Measurements from ENCODE around the gene BTD.
"Not testable (repeated sequence)": the region's sequence is repeated elsewhere in the genome, so short reads cannot be mapped to it uniquely, and the experiment has no call there.

The BTD gene

GRCh38 chr3:15601399-15602145, at the start of gene BTD, which contains the start of gene HACL1:
Gene BTD (plus strand): TSS chr3:15601745. CDS start chr3:15635440, 33,695 bp downstream.
Gene HACL1 (minus strand): TSS chr3:15601569. CDS start chr3:15601463, 106 bp downstream.
- no peak for DNase-seq

- DNase-seq = no peak
These were observed 49.6 kb upstream of the BTD start for GRCh38 chr3:15551902-15552301.

GRCh38 chr3:15553749-15554148, 47.8 kb upstream of the BTD start:
- DNase-seq = no peak

GRCh38 chr3:15556512-15556911, 45.0 kb upstream of the BTD start:
- DNase-seq = no peak

- peak; percentile 8 for DNase-seq
These were observed 44.0 kb upstream of the BTD start for GRCh38 chr3:15557511-15557946.

- no peak for DNase-seq
These were observed 43.0 kb upstream of the BTD start for GRCh38 chr3:15558581-15558980.

GRCh38 chr3:15562560-15562959, 39.0 kb upstream of the BTD start:
- DNase-seq = no peak

GRCh38 chr3:15563190-15563589, 38.4 kb upstream of the BTD start:
- DNase-seq = no peak

GRCh38 chr3:15572138-15572537, 29.4 kb upstream of the BTD start:
- no peak for DNase-seq

GRCh38 chr3:15575446-15575845, 26.1 kb upstream of the BTD start:
- no peak for DNase-seq

- no peak for DNase-seq
These were observed 25.1 kb upstream of the BTD start for GRCh38 chr3:15576475-15576874.

- DNase-seq = no peak
These were observed 23.2 kb upstream of the BTD start for GRCh38 chr3:15578289-15578867.

- no peak for DNase-seq
These were observed 22.5 kb upstream of the BTD start for GRCh38 chr3:15579051-15579450.

- DNase-seq = no peak
These were observed 19.8 kb upstream of the BTD start for GRCh38 chr3:15581471-15582394.

- DNase-seq = no peak
These were observed 16.3 kb upstream of the BTD start for GRCh38 chr3:15585111-15585845.

- DNase-seq = no peak
These were observed 10.3 kb upstream of the BTD start for GRCh38 chr3:15591242-15591641.

- DNase-seq = no peak
These were observed 9.6 kb upstream of the BTD start for GRCh38 chr3:15591928-15592327.

GRCh38 chr3:15592968-15593367, 8.6 kb upstream of the BTD start:
- no peak for DNase-seq

- DNase-seq = no peak
These were observed 5.6 kb upstream of the BTD start for GRCh38 chr3:15595955-15596354.

- DNase-seq = no peak
These were observed 523 bp upstream of the BTD start for GRCh38 chr3:15601046-15601398.

GRCh38 chr3:15602146-15602536, 596 bp downstream of the BTD start:
- DNase-seq = no peak

- DNase-seq = not testable (repeated sequence)
These were observed 1.3 kb downstream of the BTD start for GRCh38 chr3:15602816-15603215.

GRCh38 chr3:15604584-15604983, 3.0 kb downstream of the BTD start:
- DNase-seq = not testable (repeated sequence)
